NCI-H2081 (cell line): ENCODE measurements around the gene FAM3C.
"Not testable (repeated sequence)": the region's sequence is repeated elsewhere in the genome, so short reads cannot be mapped to it uniquely, and the experiment has no call there.

ENCODE experiments used
- DNase-seq, 2 experiments: peaks; one replicate each; lab custom pipeline; 2025; lab: John Stamatoyannopoulos, UW

Gene FAM3C

GRCh38 chr7:121331048-121331447 is 65.1 kb downstream of the FAM3C start:
- DNase-seq: no peak

DNA sequence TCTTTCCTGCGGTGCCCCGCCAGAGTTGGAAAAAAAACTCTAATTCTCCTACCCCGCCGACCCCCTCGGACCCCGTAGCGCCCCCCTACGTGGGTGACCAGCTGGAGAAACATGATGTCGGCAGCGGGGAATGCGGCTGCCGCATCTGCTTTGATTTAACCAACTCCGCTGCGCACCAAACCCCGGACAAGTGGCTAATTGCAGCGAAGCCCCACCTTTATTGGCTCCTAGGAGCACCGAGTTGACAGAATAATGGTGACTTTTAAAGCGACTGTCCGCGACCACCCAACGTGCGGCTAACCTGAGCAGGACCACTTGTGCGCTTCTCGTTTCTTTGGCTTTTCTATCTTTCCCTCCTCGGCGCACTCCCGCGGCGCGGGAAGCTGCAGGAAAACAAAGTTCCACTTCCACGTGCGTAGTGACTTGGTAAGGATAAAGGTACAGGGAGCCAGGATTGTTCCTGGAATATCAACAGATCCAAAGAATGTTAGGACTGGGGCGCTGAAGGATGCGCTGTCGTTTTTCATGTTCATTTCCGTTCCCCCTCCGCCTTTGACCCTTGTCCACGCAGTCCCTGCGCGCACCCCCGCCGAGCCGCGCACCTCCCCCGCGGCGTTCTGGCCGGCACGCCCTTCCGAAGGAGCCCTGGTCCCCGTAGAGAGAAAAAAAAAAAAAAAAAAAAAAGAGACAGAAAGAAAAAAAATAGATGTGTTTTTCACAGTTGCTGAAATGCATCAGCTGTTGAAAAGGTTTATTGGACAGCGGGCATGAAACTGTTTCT is 65.9 kb downstream of the FAM3C start:
- peak; percentile 57 for DNase-seq

DNA sequence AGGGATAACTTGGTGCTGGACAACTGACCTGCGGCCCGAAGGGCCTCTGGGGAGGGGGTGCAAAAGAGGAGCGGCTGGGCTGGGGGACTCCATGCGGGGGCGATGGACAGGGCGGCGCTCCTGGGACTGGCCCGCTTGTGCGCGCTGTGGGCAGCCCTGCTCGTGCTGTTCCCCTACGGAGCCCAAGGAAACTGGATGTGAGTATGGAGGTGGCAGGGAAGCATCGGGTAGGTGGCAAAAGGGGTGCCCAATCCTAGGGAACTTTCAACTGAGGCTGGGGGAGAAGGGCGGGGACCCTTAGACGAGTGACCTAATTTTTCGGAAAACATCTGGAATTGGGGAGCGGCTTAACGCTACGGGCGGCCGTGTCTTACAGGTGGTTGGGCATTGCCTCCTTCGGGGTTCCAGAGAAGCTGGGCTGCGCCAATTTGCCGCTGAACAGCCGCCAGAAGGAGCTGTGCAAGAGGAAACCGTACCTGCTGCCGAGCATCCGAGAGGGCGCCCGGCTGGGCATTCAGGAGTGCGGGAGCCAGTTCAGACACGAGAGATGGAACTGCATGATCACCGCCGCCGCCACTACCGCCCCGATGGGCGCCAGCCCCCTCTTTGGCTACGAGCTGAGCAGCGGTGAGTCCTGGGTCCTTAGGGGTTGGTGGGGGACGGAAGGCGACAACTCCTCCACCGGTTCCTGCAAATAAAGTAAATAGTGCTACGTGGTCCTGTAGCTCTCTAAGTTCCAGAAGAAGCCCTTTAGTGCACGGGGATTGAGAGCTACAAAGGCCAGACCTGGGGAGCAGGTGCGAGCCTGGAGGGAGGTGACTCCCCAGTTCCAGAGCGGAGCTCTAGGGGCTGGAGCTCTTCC is 66.7 kb downstream of the FAM3C start:
- peak in 1 of 2 experiments; percentile 14 for DNase-seq

DNA sequence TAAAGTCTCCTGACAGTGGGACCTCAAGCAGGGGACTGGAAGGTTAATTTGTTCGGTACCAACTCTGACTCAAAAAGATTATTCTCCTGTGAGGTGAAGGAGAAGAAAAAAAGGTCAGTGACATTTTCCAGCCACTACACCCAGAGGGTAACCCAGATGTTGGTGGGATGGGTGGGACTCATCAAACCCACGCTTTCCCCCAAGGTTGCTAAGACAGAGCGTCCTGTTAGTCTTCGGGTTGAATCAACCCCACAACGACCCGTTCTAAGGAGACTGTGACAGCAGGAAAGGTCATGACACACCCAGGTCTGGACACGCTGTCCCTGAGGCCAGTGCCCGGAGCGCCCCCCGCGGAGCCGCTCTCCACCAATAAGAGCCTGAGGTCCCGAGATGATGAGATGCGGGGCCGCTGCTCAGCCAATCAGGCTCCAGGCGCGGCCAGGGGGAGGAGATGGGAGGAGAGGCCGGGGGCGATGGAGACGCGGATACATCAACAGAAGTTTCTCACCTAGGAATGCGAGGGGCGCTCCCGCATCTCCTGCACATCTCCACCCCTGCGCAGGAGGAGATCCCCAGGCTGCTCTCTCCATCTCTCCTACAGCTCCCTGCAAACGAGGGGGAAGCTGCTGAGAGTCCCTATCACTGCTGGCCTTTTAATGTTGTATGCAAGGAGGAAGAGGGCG is 67.5 kb downstream of the FAM3C start, which contains the start of gene WNT16:
Gene WNT16 (plus strand): TSS at position 493 of the 683 bp plus-strand sequence. CDS start 293 bp downstream, outside the sequence.
- DNase-seq: no peak

GRCh38 chr7:121327671-121328070 is 68.4 kb downstream of the FAM3C start:
- DNase-seq: no peak

- DNase-seq: no peak
These were observed 72.4 kb downstream of the FAM3C start for GRCh38 chr7:121323515-121324302.

DNA sequence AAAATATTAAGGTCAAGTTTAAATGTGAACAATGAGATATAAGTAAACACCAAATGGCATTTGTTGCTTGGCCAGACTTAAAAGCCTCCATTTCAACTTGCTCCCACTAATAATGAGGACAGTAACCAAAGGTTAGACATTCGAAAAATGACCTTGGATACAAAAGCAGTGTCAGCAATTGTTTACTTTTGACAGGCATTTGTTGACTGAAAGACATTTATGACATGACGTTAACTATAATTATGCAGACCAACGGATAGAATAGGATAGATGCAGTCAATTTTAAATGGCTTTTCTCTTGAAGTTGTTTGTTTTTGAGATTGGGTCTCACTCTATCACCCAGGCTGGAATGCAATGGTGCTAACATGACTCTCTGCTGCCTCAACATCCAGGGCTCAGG is 73.6 kb downstream of the FAM3C start:
- peak; percentile 7 to 68 for DNase-seq

DNA sequence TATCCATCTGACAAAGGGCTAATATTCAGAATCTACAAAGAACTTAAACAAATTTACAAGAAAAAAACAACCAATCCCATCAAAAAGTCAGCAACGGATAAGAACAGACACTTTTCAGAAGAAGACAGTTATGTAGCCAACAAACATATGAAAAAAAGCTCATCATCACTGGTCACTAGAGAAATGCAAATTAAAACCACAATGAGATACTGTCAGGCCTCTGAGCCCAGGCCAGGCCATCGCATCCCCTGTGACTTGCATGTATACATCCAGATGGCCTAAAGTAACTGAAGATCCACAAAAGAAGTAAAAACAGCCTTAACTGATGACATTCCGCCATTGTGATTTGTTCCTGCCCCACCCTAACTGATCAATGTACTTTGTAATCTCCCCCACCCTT is 80.9 kb downstream of the FAM3C start:
- not testable (repeated sequence) for DNase-seq

GRCh38 chr7:121313793-121314676 is 82.1 kb downstream of the FAM3C start:
- DNase-seq: peak; percentile 36 to 77

- no peak for DNase-seq
These were observed 82.8 kb downstream of the FAM3C start for GRCh38 chr7:121313220-121313792.

DNA sequence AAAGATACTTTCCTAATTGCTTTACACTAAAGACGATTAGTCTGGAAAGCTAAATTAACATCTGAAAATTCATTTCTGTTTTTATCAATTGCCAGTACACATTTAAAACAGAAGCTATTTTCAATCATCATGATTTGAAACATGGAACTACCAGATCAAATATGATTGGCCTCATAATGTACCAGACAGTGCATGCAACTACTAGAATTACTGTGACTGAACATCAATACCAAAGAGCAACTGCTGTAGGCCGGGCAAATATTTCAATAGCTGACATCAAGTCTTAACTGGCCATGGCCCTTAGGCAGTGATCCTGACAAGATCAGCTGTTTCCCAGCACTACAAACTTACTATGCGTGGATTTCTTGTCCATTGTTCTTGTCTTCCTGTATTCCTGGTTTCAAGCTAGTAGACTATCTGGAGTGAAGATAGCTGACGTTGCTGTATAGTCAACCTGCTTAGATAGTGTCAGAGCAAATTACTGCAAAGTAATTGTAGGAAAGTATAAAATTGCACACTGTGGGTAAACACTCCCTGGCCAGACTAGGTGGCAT is 89.0 kb downstream of the FAM3C start:
- DNase-seq: no peak

GRCh38 chr7:121306565-121306964 is 89.5 kb downstream of the FAM3C start:
- DNase-seq: no peak

GRCh38 chr7:121305109-121305508 is 91.0 kb downstream of the FAM3C start:
- DNase-seq: no peak

- DNase-seq: no peak
These were observed 91.9 kb downstream of the FAM3C start for GRCh38 chr7:121304102-121304658.

GRCh38 chr7:121303422-121304101 is 92.5 kb downstream of the FAM3C start:
- DNase-seq: no peak

GRCh38 chr7:121302214-121302745 is 93.8 kb downstream of the FAM3C start:
- DNase-seq: no peak

DNA sequence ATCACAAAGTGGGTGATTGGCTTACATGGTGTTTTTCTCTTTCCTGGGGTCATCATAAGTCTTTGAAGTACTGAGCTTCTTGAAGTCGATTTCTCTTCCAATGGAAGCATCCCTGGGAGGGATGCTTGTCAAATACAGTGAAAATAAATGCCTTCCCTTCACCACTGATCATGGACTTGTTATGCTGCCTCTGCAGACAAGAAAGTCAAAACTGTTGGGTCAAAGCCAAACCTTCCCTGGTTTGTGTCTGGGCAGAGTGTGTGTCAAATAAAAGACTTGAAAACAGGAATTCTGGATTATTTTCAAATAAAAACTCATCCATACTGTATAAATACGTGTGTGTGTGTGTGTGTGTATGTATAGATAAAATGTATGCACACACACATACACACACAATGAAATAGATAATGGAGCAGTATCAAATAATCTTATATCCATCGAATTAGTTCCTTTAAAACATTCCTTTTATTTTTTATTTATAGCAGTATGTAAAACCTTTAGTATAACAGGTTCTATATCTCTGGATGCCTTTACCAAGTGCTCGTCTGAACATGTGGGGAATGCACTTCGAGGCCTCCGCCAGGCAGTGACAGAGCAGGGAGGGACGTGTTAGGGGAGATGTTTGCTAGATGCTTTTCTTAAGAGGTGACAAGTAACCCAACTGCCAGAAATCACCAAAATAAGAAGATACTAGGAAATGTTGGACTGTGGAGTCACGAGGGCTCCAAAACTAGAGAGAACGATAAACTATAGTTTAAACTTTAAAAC is 94.5 kb downstream of the FAM3C start:
- no peak for DNase-seq
